Sigmoid colon (tissue), 7 donors: ENCODE measurements around the gene INPP5D. TPM values are rescaled to one million over a fixed set of nuclear protein-coding genes. Genes with fewer than 3 reads are reported as not detected.

Experiments used
- DNase-seq: peaks from one replicate; pipeline ENCODE4 v3.0.0-alpha.2; 2019
- H3K27ac ChIP-seq, 4 donors: fragments of 200-600 bp; sonication (generic); one replicate each; pipeline ENCODE4 v1.5.1; 2016 to 2019; ENCODE audit warnings: mild to moderate bottlenecking in 1 of 4
- H3K27me3 ChIP-seq, 3 donors: fragments of 200-600 bp; sonication (generic); one replicate each; pipeline ENCODE4 v1.5.1; 2019; ENCODE audit warnings: mild to moderate bottlenecking in 1 of 3
- H3K36me3 ChIP-seq, 4 donors: fragments of 200-600 bp; sonication (generic); one replicate each; pipeline ENCODE4 v1.5.1; 2016 to 2019
- H3K4me1 ChIP-seq, 4 donors: fragments of 200-600 bp; sonication (generic); one replicate each; pipeline ENCODE4 v1.5.1; 2017 to 2019
- H3K4me3 ChIP-seq, 4 donors: fragments of 200-600 bp; sonication (generic); one replicate each; pipeline ENCODE4 v1.5.1; 2017 to 2019; ENCODE audit warnings: mild to moderate bottlenecking in 2 of 4, moderate library complexity in 1 of 4
- H3K9me3 ChIP-seq, 4 donors: fragments of 200-600 bp in 3 of 4; sonication (generic) in 3 of 4; one replicate each; pipeline versions ENCODE4 v1.5.1 to v1.6.1; 2013 to 2019
- EP300 ChIP-seq, 4 donors: sonication (generic); formaldehyde crosslinking; IDR thresholded peaks; one replicate each; pipeline ENCODE4 v1.6.1; 2017; ENCODE audit warnings: antibody characterized with exemption in 4 of 4
- POLR2A ChIP-seq, 2 donors: fragments of 450-650 bp; IDR thresholded peaks; one replicate each; pipeline ENCODE4 v1.6.1; 2016; ENCODE audit warnings: antibody characterized with exemption in 2 of 2, mild to moderate bottlenecking in 2 of 2, moderate library complexity in 2 of 2
- POLR2AphosphoS5 ChIP-seq, 4 donors: sonication (generic); formaldehyde crosslinking; IDR thresholded peaks; one replicate each; pipeline ENCODE4 v1.6.1; 2017; ENCODE audit warnings: antibody characterized with exemption in 4 of 4
- WGBS, 2 donors: extraction: QIAGEN DNeasy Blood & Tissue Kit; methylation state at CpG; one replicate each; pipeline ENCODE4 v1.1.7; 2013; 5-methylcytosine and 5-hydroxymethylcytosine counted together
- intact Hi-C: fragments of 100-400 bp; cut with DNase I; formaldehyde crosslinking; loops from one replicate; pipeline ENCODE4 v1.15.1; 2023
- polyA plus RNA-seq, 3 donors: library from polyadenylated mRNA; stranded (reverse); fragments of 200-250 nt; gene quantifications; one replicate each; pipeline ENCODE4 v1.2.3, GENCODE V29; 2013
- total RNA-seq, 4 donors: library from RNA; depleted of rRNA; stranded (reverse); fragments of >200 nt; gene quantifications; one replicate each; pipeline ENCODE4 v1.1.0, GENCODE V29; 2016
- TF ChIP-seq, protein P1 (sequence below), 4 experiments: fragments of 450-650 bp in 3 of 4; fragments of 200-600 bp in 1 of 4; IDR thresholded peaks; one replicate each; pipeline ENCODE4 v1.5.1; 2016 to 2019; ENCODE audit warnings: antibody characterized with exemption in 4 of 4, mild to moderate bottlenecking in 3 of 4, moderate library complexity in 2 of 4
- donor health status: healthy with polysubstance abuse.
- donor health status: Bipolar disorder and iron deficiency.
- donor health status: healthy.

Gene INPP5D
- total and polyA plus RNA-seq, 7 donors, result 4.2 to 44.8 (median 8.7) TPM

GRCh38 chr2:233125455-233126065 is 65.4 kb downstream of the INPP5D start:
- Histone ChIP-seq H3K4me1 (no peaks in the 10 kb centered on the region), H3K36me3 (no peaks in the 10 kb centered on the region), H3K9me3 (no peaks in the 10 kb centered on the region), H3K27ac (no peak overlapping the region), H3K4me3 (no peak overlapping the region), H3K27me3 (peaks cover 0 to 9% (median 0%) of the 10 kb centered on the region in 3 donors)
- TF ChIP-seq POLR2AphosphoS5 (IDR thresholded peaks at IDR 0.05) (no peak), EP300 (IDR thresholded peaks at IDR 0.05) (no peak), POLR2A (IDR thresholded peaks at IDR 0.05) (no peak)
- TF ChIP-seq, protein P1, sequence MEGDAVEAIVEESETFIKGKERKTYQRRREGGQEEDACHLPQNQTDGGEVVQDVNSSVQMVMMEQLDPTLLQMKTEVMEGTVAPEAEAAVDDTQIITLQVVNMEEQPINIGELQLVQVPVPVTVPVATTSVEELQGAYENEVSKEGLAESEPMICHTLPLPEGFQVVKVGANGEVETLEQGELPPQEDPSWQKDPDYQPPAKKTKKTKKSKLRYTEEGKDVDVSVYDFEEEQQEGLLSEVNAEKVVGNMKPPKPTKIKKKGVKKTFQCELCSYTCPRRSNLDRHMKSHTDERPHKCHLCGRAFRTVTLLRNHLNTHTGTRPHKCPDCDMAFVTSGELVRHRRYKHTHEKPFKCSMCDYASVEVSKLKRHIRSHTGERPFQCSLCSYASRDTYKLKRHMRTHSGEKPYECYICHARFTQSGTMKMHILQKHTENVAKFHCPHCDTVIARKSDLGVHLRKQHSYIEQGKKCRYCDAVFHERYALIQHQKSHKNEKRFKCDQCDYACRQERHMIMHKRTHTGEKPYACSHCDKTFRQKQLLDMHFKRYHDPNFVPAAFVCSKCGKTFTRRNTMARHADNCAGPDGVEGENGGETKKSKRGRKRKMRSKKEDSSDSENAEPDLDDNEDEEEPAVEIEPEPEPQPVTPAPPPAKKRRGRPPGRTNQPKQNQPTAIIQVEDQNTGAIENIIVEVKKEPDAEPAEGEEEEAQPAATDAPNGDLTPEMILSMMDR (IDR thresholded peaks at IDR 0.05), result no peak
- WGBS, 2 donors, result 94 to 96% methylated on average over 20 of the region's 20 CpGs
- intact Hi-C loops, result no loop called here
- DNase-seq, result no peak

- Histone ChIP-seq H3K27ac (no peak overlapping the region), H3K27me3 (peaks cover 0 to 12% (median 0%) of the 10 kb centered on the region in 3 donors), H3K4me3 (no peak overlapping the region), H3K36me3 (no peaks in the 10 kb centered on the region), H3K4me1 (no peaks in the 10 kb centered on the region), H3K9me3 (no peaks in the 10 kb centered on the region)
- no peak for DNase-seq
- TF ChIP-seq, protein P1 (IDR thresholded peaks at IDR 0.05), result no peak
- WGBS, 2 donors, result 58 to 67% methylated on average over 9 of the region's 9 CpGs
- intact Hi-C loops, result no loop called here
Observed at GRCh38 chr2:233129351-233129978, 69.3 kb downstream of the INPP5D start.

DNA sequence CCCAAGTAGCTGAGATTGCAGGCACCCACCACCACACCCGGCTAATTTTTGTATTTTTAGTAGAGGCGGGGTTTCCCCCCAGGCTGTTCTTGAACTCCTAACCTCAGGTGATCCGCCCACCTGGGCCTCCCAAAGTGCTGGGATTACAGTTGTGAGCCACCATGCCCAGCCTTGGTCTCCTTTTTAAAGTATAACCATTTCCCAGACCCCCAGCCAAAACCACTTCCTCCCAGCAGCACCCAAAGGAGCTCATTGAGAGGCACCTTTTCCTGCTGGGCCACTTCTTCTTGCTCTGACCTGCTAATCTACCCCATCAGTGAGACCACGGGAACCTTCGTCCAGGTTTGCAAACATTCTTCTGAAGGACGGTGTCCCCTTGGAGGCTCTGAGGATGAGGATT is 69.9 kb downstream of the INPP5D start:
- H3K4me1 ChIP-seq, result no peaks in the 10 kb centered on the region
- intact Hi-C loops, result no loop called here
- DNase-seq, result no peak
- H3K4me3 ChIP-seq, result no peak overlapping the region
- 70 to 83% methylated on average over 6 of the region's 6 CpGs for WGBS, 2 donors
- no peaks in the 10 kb centered on the region for H3K9me3 ChIP-seq
- TF ChIP-seq POLR2AphosphoS5 (IDR thresholded peaks at IDR 0.05) (no peak), EP300 (IDR thresholded peaks at IDR 0.05) (no peak), POLR2A (IDR thresholded peaks at IDR 0.05) (no peak)
- TF ChIP-seq, protein P1 (IDR thresholded peaks at IDR 0.05), result no peak
- no peak overlapping the region for H3K27ac ChIP-seq
- H3K27me3 ChIP-seq, result peaks cover 0 to 12% (median 0%) of the 10 kb centered on the region in 3 donors
- H3K36me3 ChIP-seq, result no peaks in the 10 kb centered on the region

GRCh38 chr2:233130481-233131020 is 70.4 kb downstream of the INPP5D start:
- Histone ChIP-seq H3K27me3 (peaks cover 0 to 12% (median 0%) of the 10 kb centered on the region in 3 donors), H3K27ac (no peak overlapping the region), H3K4me1 (no peaks in the 10 kb centered on the region), H3K36me3 (no peaks in the 10 kb centered on the region), H3K9me3 (no peaks in the 10 kb centered on the region), H3K4me3 (no peak overlapping the region)
- TF ChIP-seq, protein P1 (IDR thresholded peaks at IDR 0.05), result no peak
- TF ChIP-seq POLR2A (IDR thresholded peaks at IDR 0.05) (no peak), POLR2AphosphoS5 (IDR thresholded peaks at IDR 0.05) (no peak), EP300 (IDR thresholded peaks at IDR 0.05) (no peak)
- intact Hi-C loops, result no loop called here
- DNase-seq, result no peak
- WGBS, 2 donors, result 73 to 75% methylated on average over 7 of the region's 7 CpGs
